ENCODE data around the gene CLSTN2. TPM values are rescaled to one million over a fixed set of nuclear protein-coding genes. Genes with fewer than 3 reads are reported as not detected.

CLSTN2 gene
- total RNA-seq, 1 donor from 2014 or later: 9.7 TPM

GRCh38 chr3:139930211-139930610, 4.8 kb upstream of the CLSTN2 start:
- no peak for TF ChIP-seq CTCF (conservative IDR thresholded peaks at IDR 0.05; ENCODE audit: low read depth, low read length)
- H3K4me3 ChIP-seq (ENCODE audit: low read depth, low read length): no peak overlapping the region
- no peak for DNase-seq (ENCODE audit: low read depth)

GRCh38 chr3:139933766-139934165, 1.2 kb upstream of the CLSTN2 start:
- TF ChIP-seq CTCF (conservative IDR thresholded peaks at IDR 0.05; ENCODE audit: low read depth, low read length): no peak
- H3K4me3 ChIP-seq (ENCODE audit: low read depth, low read length): no peak overlapping the region
- DNase-seq (ENCODE audit: low read depth): no peak

GRCh38 chr3:139934613-139935015, 371 bp upstream of the CLSTN2 start:
- peak; percentile 25 for DNase-seq (ENCODE audit: low read depth)
- peak; percentile 82 for TF ChIP-seq CTCF (conservative IDR thresholded peaks at IDR 0.05; ENCODE audit: low read depth, low read length)
- peak overlapping the region; percentile 74 for H3K4me3 ChIP-seq (ENCODE audit: low read depth, low read length)

- no peak for TF ChIP-seq CTCF (conservative IDR thresholded peaks at IDR 0.05; ENCODE audit: low read depth, low read length)
- no peak for DNase-seq (ENCODE audit: low read depth)
- H3K4me3 ChIP-seq (ENCODE audit: low read depth, low read length): peak overlapping the region; percentile 74
Measured at GRCh38 chr3:139935866-139936817, 1.2 kb downstream of the CLSTN2 start.

GRCh38 chr3:139937674-139938279, 2.8 kb downstream of the CLSTN2 start:
- DNase-seq (ENCODE audit: low read depth): no peak
- H3K4me3 ChIP-seq (ENCODE audit: low read depth, low read length): no peak overlapping the region
- TF ChIP-seq CTCF (conservative IDR thresholded peaks at IDR 0.05; ENCODE audit: low read depth, low read length): peak; percentile 87

- no peak for TF ChIP-seq CTCF (conservative IDR thresholded peaks at IDR 0.05; ENCODE audit: low read depth, low read length)
- no peak for DNase-seq (ENCODE audit: low read depth)
- no peak overlapping the region for H3K4me3 ChIP-seq (ENCODE audit: low read depth, low read length)
Measured at GRCh38 chr3:139939681-139940190, 4.8 kb downstream of the CLSTN2 start.
